HepG2 (cell line): ENCODE measurements around the gene MYBL2. TPM values are rescaled to one million over a fixed set of nuclear protein-coding genes. Genes with fewer than 3 reads are reported as not detected.
A peak's percentile ranks its signal among the peaks of the same experiment; 100 is the strongest.

Experiments
- AGO1 ChIP-seq: fragments of 200-400 bp; formaldehyde crosslinking; IDR thresholded peaks from 2 replicates; pipeline ENCODE4 v1.6.1; 2017; ENCODE audit warnings: mild to moderate bottlenecking, low read depth, low read length, moderate library complexity; ENCODE audit not compliant: poor library complexity, severe bottlenecking
- ATAD3A ChIP-seq: sonication (generic); formaldehyde crosslinking; IDR thresholded peaks from 2 replicates; pipeline ENCODE4 v1.4.0; 2020; ENCODE audit warnings: missing genetic modification reagents
- CEBPZ ChIP-seq: IDR thresholded peaks from 2 replicates; pipeline ENCODE4 v1.6.1; 2012; ENCODE audit warnings: low read length, improper control_type of control experiment
- EED ChIP-seq: sonication (generic); formaldehyde crosslinking; IDR thresholded peaks from 2 replicates; pipeline ENCODE4 v1.5.0; 2020; ENCODE audit warnings: mild to moderate bottlenecking, missing genetic modification reagents
- ETV5 ChIP-seq: IDR thresholded peaks from 2 replicates; pipeline ENCODE4 v1.6.1; 2018; ENCODE audit warnings: missing biosample characterization, missing genetic modification reagents, inconsistent platforms, borderline replicate concordance
- HNF1B ChIP-seq: sonication (generic); formaldehyde crosslinking; IDR thresholded peaks from 2 replicates; pipeline ENCODE4 v1.5.1; 2020; ENCODE audit warnings: mild to moderate bottlenecking, moderate library complexity, missing genetic modification reagents
- IRF1 ChIP-seq: sonication (generic); formaldehyde crosslinking; IDR thresholded peaks from 2 replicates; pipeline ENCODE4 v1.4.0; 2020; ENCODE audit warnings: low read depth, mild to moderate bottlenecking, missing genetic modification reagents
- KDM1A ChIP-seq: IDR thresholded peaks from 2 replicates; pipeline ENCODE4 v1.6.1; 2016; ENCODE audit warnings: missing compliant biosample characterization
- MAZ ChIP-seq, 2 experiments: sonication (generic) in 1 of 2; formaldehyde crosslinking in 1 of 2; IDR thresholded peaks; 2 replicates each; pipeline versions ENCODE4 v1.5.0 to v1.6.1; 2012 to 2020; ENCODE audit warnings: low read depth in 2 of 2, mild to moderate bottlenecking in 2 of 2, borderline replicate concordance in 1 of 2, improper control_type of control experiment in 1 of 2, low read length in 1 of 2, missing genetic modification reagents in 1 of 2, moderate library complexity in 1 of 2
- NFATC3 ChIP-seq: sonication (generic); formaldehyde crosslinking; IDR thresholded peaks from 2 replicates; pipeline ENCODE4 v1.5.1; 2020; ENCODE audit warnings: mild to moderate bottlenecking, missing genetic modification reagents
- NPAS2 ChIP-seq: sonication (generic); formaldehyde crosslinking; IDR thresholded peaks from 2 replicates; pipeline ENCODE4 v1.8.0; 2022; ENCODE audit warnings: mild to moderate bottlenecking, missing genetic modification reagents, borderline replicate concordance
- PATZ1 ChIP-seq: sonication (generic); formaldehyde crosslinking; IDR thresholded peaks from 2 replicates; pipeline ENCODE4 v1.4.0; 2020; ENCODE audit warnings: missing genetic modification reagents
- RXRA ChIP-seq: sonication (generic); formaldehyde crosslinking; IDR thresholded peaks from 2 replicates; pipeline ENCODE4 v1.5.1; 2020; ENCODE audit warnings: missing genetic modification reagents
- SRY ChIP-seq: sonication (generic); formaldehyde crosslinking; IDR thresholded peaks from 2 replicates; pipeline ENCODE4 v1.8.0; 2022; ENCODE audit warnings: mild to moderate bottlenecking, missing genetic modification reagents
- ZBTB8A ChIP-seq: sonication (generic); formaldehyde crosslinking; IDR thresholded peaks from 2 replicates; pipeline ENCODE4 v1.4.0; 2020; ENCODE audit warnings: mild to moderate bottlenecking, low read depth, missing genetic modification reagents, borderline replicate concordance
- ZIK1 ChIP-seq: sonication (generic); formaldehyde crosslinking; IDR thresholded peaks from 2 replicates; pipeline ENCODE4 v1.5.0; 2020; ENCODE audit warnings: mild to moderate bottlenecking, low read depth, missing genetic modification reagents, borderline replicate concordance
- ZKSCAN1 ChIP-seq: fragments of 150-350 bp; IDR thresholded peaks from 2 replicates; pipeline ENCODE4 v1.6.1; 2014; ENCODE audit warnings: low read length
- ZKSCAN5 ChIP-seq: sonication (generic); formaldehyde crosslinking; IDR thresholded peaks from 2 replicates; pipeline ENCODE4 v1.5.1; 2020; ENCODE audit warnings: mild to moderate bottlenecking, missing genetic modification reagents
- ZNF350 ChIP-seq: sonication (generic); formaldehyde crosslinking; IDR thresholded peaks from 2 replicates; pipeline ENCODE4 v1.4.0; 2020; ENCODE audit warnings: mild to moderate bottlenecking, low read depth, missing genetic modification reagents, borderline replicate concordance
- ZNF354B ChIP-seq: sonication (generic); formaldehyde crosslinking; IDR thresholded peaks from 2 replicates; pipeline ENCODE4 v1.8.0; 2022; ENCODE audit warnings: mild to moderate bottlenecking, missing genetic modification reagents
- ZNF775 ChIP-seq: sonication (generic); formaldehyde crosslinking; IDR thresholded peaks from 2 replicates; pipeline ENCODE4 v1.4.0; 2020; ENCODE audit warnings: missing genetic modification reagents, mild to moderate bottlenecking, moderate library complexity, borderline replicate concordance
- polyA plus RNA-seq, 8 experiments: library from polyadenylated mRNA; depleted of rRNA in 3 of 8; stranded (reverse) in 7 of 8; unstranded in 1 of 8; fragments of >200 nt; fragmentation: Illumina TruSeq in 4 of 8; extraction: Trizol in 4 of 8; gene quantifications; 2 replicates each; pipeline versions ENCODE4 v1.2.1 to v1.2.3, GENCODE V29; 2011 to 2016; ENCODE audit warnings: low read depth in 4 of 8, missing spikeins in 1 of 8, mixed read lengths in 1 of 8; ENCODE audit not compliant: insufficient read depth in 1 of 8
- total RNA-seq, 5 experiments: library from RNA; depleted of rRNA; stranded (reverse); fragments of >200 nt; fragmentation: Illumina TruSeq; extraction: Trizol; gene quantifications; 2 replicates each; pipeline ENCODE4 v1.2.3, GENCODE V29; 2016; ENCODE audit warnings: low read depth in 1 of 5

The MYBL2 gene
- total and polyA plus RNA-seq, 2 of the 13 experiments (the other 11 are each of a cell fraction or from before 2014, with no cell fraction given), result 11.9 to 66.2 TPM

- TF ChIP-seq CEBPZ, result no peak
- TF ChIP-seq ZKSCAN5 (CRISPR knock-in tag), result no peak
- TF ChIP-seq NFATC3, result no peak
- no peak for TF ChIP-seq ZNF775
- TF ChIP-seq RXRA (CRISPR knock-in tag), result 0 out of 2 replicates have a peak, but pooled peaks have one; percentile 38
- TF ChIP-seq IRF1, result no peak
- TF ChIP-seq ZKSCAN1, result no peak
- TF ChIP-seq PATZ1 (CRISPR knock-in tag), result no peak
- TF ChIP-seq MAZ (IDR thresholded peaks at IDR 0.05; ENCODE audit: borderline replicate concordance, low read depth, low read length), result no peak
- 0 out of 2 replicates have a peak, but pooled peaks have one; percentile 56 for TF ChIP-seq MAZ (CRISPR knock-in tag; IDR thresholded peaks at IDR 0.05; ENCODE audit: low read depth)
- peak; percentile 58; the same call in 1 of the 2 replicates for TF ChIP-seq HNF1B (CRISPR knock-in tag)
- 0 out of 2 replicates have a peak, but pooled peaks have one; percentile 51 for TF ChIP-seq EED (CRISPR knock-in tag)
- TF ChIP-seq KDM1A (CRISPR knock-in tag), result no peak
- TF ChIP-seq ATAD3A (CRISPR knock-in tag), result no peak
- TF ChIP-seq ZBTB8A, result no peak
- 0 out of 2 replicates have a peak, but pooled peaks have one; percentile 48 for TF ChIP-seq SRY
- peak; percentile 69 for TF ChIP-seq AGO1
- TF ChIP-seq ZNF350 (CRISPR knock-in tag), result peak; percentile 25; the same call in 1 of the 2 replicates
- no peak for TF ChIP-seq ETV5 (CRISPR knock-in tag)
- TF ChIP-seq ZNF354B (CRISPR knock-in tag), result no peak
- TF ChIP-seq NPAS2 (CRISPR knock-in tag), result no peak
- 0 out of 2 replicates have a peak, but pooled peaks have one; percentile 50 for TF ChIP-seq ZIK1 (CRISPR knock-in tag)
Measured at GRCh38 chr20:43749734-43750294, 82.9 kb downstream of the MYBL2 start (continued).
